ENCODE data around the gene CLEC2L. TPM values are rescaled to one million over a fixed set of nuclear protein-coding genes. Genes with fewer than 3 reads are reported as not detected.

Gene CLEC2L
- total and polyA plus RNA-seq, 2 experiments from 2014 or later: not detected

DNA sequence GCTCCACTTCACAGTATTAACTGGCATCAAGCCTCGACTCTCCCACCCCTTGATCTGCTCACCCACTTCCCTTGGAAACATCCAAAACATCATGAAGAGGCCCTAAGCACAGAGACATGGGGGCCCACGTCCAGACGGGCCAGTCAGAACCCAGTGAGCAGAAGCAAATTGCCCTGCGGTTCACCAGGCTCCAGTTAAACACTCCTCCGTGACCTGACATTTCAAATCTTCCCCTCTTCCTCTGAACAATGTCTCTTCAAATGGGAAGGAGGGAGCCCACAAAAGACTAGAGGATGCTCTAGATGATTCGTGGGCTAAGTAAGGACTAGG lies 44.8 kb downstream of the CLEC2L start (continued):
- TF ChIP-seq, protein P1, sequence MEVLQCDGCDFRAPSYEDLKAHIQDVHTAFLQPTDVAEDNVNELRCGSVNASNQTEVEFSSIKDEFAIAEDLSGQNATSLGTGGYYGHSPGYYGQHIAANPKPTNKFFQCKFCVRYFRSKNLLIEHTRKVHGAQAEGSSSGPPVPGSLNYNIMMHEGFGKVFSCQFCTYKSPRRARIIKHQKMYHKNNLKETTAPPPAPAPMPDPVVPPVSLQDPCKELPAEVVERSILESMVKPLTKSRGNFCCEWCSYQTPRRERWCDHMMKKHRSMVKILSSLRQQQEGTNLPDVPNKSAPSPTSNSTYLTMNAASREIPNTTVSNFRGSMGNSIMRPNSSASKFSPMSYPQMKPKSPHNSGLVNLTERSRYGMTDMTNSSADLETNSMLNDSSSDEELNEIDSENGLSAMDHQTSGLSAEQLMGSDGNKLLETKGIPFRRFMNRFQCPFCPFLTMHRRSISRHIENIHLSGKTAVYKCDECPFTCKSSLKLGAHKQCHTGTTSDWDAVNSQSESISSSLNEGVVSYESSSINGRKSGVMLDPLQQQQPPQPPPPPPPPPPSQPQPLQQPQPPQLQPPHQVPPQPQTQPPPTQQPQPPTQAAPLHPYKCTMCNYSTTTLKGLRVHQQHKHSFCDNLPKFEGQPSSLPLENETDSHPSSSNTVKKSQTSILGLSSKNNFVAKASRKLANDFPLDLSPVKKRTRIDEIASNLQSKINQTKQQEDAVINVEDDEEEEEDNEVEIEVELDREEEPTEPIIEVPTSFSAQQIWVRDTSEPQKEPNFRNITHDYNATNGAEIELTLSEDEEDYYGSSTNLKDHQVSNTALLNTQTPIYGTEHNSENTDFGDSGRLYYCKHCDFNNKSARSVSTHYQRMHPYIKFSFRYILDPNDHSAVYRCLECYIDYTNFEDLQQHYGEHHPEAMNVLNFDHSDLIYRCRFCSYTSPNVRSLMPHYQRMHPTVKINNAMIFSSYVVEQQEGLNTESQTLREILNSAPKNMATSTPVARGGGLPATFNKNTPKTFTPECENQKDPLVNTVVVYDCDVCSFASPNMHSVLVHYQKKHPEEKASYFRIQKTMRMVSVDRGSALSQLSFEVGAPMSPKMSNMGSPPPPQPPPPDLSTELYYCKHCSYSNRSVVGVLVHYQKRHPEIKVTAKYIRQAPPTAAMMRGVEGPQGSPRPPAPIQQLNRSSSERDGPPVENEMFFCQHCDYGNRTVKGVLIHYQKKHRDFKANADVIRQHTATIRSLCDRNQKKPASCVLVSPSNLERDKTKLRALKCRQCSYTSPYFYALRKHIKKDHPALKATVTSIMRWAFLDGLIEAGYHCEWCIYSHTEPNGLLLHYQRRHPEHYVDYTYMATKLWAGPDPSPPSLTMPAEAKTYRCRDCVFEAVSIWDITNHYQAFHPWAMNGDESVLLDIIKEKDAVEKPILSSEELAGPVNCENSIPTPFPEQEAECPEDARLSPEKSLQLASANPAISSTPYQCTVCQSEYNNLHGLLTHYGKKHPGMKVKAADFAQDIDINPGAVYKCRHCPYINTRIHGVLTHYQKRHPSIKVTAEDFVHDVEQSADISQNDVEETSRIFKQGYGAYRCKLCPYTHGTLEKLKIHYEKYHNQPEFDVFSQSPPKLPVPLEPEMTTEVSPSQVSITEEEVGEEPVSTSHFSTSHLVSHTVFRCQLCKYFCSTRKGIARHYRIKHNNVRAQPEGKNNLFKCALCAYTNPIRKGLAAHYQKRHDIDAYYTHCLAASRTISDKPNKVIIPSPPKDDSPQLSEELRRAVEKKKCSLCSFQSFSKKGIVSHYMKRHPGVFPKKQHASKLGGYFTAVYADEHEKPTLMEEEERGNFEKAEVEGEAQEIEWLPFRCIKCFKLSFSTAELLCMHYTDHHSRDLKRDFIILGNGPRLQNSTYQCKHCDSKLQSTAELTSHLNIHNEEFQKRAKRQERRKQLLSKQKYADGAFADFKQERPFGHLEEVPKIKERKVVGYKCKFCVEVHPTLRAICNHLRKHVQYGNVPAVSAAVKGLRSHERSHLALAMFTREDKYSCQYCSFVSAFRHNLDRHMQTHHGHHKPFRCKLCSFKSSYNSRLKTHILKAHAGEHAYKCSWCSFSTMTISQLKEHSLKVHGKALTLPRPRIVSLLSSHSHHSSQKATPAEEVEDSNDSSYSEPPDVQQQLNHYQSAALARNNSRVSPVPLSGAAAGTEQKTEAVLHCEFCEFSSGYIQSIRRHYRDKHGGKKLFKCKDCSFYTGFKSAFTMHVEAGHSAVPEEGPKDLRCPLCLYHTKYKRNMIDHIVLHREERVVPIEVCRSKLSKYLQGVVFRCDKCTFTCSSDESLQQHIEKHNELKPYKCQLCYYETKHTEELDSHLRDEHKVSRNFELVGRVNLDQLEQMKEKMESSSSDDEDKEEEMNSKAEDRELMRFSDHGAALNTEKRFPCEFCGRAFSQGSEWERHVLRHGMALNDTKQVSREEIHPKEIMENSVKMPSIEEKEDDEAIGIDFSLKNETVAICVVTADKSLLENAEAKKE (CRISPR knock-in tag; IDR thresholded peaks at IDR 0.05): no peak
- TF ChIP-seq, protein P2, sequence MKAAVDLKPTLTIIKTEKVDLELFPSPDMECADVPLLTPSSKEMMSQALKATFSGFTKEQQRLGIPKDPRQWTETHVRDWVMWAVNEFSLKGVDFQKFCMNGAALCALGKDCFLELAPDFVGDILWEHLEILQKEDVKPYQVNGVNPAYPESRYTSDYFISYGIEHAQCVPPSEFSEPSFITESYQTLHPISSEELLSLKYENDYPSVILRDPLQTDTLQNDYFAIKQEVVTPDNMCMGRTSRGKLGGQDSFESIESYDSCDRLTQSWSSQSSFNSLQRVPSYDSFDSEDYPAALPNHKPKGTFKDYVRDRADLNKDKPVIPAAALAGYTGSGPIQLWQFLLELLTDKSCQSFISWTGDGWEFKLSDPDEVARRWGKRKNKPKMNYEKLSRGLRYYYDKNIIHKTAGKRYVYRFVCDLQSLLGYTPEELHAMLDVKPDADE (IDR thresholded peaks at IDR 0.05): no peak
- no peak for TF ChIP-seq CREB1 (CRISPR knock-in tag; IDR thresholded peaks at IDR 0.05; ENCODE audit: low read depth)
- no peak for TF ChIP-seq JUNB (IDR thresholded peaks at IDR 0.05; ENCODE audit: unreplicated experiment)
- no peak for TF ChIP-seq NANOG (IDR thresholded peaks at IDR 0.05; ENCODE audit: borderline replicate concordance)
- TF ChIP-seq POLR2AphosphoS5 (IDR thresholded peaks at IDR 0.05; ENCODE audit: low read depth): no peak

DNA sequence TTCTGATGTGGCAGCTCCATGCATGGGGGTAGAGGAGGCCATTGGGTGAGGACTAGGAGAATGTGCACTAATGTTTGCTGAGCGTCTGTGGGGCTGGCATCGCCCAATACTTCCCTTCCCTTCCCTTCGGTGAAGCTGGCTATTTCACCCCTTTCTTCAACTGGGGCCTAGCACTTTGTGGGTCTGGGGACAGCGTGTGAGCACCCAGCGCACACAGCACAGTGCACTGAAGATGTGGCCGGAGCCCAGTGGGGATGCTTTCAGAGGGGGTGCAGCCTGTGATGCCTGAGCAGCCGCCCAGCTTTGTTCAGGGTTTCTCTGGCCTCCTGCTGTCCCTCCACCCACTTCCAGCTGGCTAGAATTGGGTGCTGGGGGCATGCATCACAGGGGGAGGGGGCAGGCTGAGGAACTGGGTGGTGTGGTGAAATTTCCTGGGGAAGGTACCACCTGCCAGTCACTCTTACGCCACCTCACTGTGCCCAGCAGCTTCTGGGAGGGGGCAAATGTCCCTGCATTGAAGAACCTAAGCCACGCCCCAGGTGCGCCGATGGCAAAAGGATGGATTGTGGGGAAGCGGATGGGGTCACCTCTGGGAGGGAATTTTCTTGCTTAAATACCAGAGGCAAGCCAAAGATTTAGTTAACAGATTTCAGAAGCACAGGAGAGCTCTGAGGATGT lies 45.5 kb downstream of the CLEC2L start:
- Mint-ChIP-seq H3K4me3 (no peak overlapping the region), H3K27me3 (ENCODE audit: insufficient read depth, low read depth, poor library complexity) (peaks cover 2% of the 10 kb centered on the region), H3K9me3 (no peaks in the 10 kb centered on the region; the same call in 2 of the 3 replicates), H3K27ac (no peak overlapping the region), H3K36me3 (ENCODE audit: low read depth) (no peaks in the 10 kb centered on the region), H3K4me1 (peaks cover 16% of the 10 kb centered on the region)
- Histone ChIP-seq H3K27ac (ENCODE audit: low read depth) (no peak overlapping the region), H4K20me1 (replicated peaks; ENCODE audit: insufficient read depth) (no peaks in the 10 kb centered on the region), H3F3A (replicated peaks; ENCODE audit: low read depth) (no peaks in the 10 kb centered on the region), H3K4me3 (no peak overlapping the region), H2AFZ (no peak overlapping the region), H3K27me3 (ENCODE audit: insufficient read depth) (no peaks in the 10 kb centered on the region), H3K79me2 (replicated peaks; ENCODE audit: insufficient read depth) (no peaks in the 10 kb centered on the region), H3K36me3 (ENCODE audit: insufficient read depth) (no peaks in the 10 kb centered on the region), H3K4me2 (no peak overlapping the region), H3K4me1 (ENCODE audit: insufficient read depth) (peaks cover 11% of the 10 kb centered on the region), H3K9me2 (ENCODE audit: insufficient read depth) (no peaks in the 10 kb centered on the region)
- no peak for ATAC-seq
- DNase-seq (ENCODE audit: low spot score): no peak
- TF ChIP-seq, protein P3, sequence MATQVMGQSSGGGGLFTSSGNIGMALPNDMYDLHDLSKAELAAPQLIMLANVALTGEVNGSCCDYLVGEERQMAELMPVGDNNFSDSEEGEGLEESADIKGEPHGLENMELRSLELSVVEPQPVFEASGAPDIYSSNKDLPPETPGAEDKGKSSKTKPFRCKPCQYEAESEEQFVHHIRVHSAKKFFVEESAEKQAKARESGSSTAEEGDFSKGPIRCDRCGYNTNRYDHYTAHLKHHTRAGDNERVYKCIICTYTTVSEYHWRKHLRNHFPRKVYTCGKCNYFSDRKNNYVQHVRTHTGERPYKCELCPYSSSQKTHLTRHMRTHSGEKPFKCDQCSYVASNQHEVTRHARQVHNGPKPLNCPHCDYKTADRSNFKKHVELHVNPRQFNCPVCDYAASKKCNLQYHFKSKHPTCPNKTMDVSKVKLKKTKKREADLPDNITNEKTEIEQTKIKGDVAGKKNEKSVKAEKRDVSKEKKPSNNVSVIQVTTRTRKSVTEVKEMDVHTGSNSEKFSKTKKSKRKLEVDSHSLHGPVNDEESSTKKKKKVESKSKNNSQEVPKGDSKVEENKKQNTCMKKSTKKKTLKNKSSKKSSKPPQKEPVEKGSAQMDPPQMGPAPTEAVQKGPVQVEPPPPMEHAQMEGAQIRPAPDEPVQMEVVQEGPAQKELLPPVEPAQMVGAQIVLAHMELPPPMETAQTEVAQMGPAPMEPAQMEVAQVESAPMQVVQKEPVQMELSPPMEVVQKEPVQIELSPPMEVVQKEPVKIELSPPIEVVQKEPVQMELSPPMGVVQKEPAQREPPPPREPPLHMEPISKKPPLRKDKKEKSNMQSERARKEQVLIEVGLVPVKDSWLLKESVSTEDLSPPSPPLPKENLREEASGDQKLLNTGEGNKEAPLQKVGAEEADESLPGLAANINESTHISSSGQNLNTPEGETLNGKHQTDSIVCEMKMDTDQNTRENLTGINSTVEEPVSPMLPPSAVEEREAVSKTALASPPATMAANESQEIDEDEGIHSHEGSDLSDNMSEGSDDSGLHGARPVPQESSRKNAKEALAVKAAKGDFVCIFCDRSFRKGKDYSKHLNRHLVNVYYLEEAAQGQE (IDR thresholded peaks at IDR 0.05; ENCODE audit: unreplicated experiment): no peak
- TF ChIP-seq CREB1 (CRISPR knock-in tag; IDR thresholded peaks at IDR 0.05; ENCODE audit: low read depth) (no peak), ZNF331 (CRISPR knock-in tag; IDR thresholded peaks at IDR 0.05; ENCODE audit: low read depth) (no peak), ZNF114 (CRISPR knock-in tag; IDR thresholded peaks at IDR 0.05) (no peak), NANOG (IDR thresholded peaks at IDR 0.05; ENCODE audit: borderline replicate concordance) (no peak), POLR2AphosphoS5 (IDR thresholded peaks at IDR 0.05; ENCODE audit: low read depth) (no peak), EZH2 (IDR thresholded peaks at IDR 0.05; ENCODE audit: low read depth, unreplicated experiment) (no peak), STAT1 (IDR thresholded peaks at IDR 0.05; ENCODE audit: unreplicated experiment) (no peak)
- TF ChIP-seq, protein P2 (IDR thresholded peaks at IDR 0.05): no peak

Measured in GM23338 (cell line).